Neural progenitor cell (in vitro differentiated cells): ENCODE data around the gene CCL23.

Experiments
- CTCF ChIP-seq: fragments of 200-600 bp; sonication (generic); IDR thresholded peaks from 2 replicates; pipeline ENCODE4 v1.5.1; 2017; ENCODE audit warnings: antibody characterized with exemption, mild to moderate bottlenecking
- EZH2 ChIP-seq: fragments of 200-600 bp; sonication (generic); IDR thresholded peaks from 2 replicates; pipeline ENCODE4 v1.6.1; 2017; ENCODE audit warnings: antibody characterized with exemption, mild to moderate bottlenecking, moderate library complexity
- EZH2phosphoT487 ChIP-seq: fragments of 200-600 bp; sonication (generic); IDR thresholded peaks from 2 replicates; pipeline ENCODE4 v1.6.1; 2017; ENCODE audit warnings: antibody characterized with exemption

DNA sequence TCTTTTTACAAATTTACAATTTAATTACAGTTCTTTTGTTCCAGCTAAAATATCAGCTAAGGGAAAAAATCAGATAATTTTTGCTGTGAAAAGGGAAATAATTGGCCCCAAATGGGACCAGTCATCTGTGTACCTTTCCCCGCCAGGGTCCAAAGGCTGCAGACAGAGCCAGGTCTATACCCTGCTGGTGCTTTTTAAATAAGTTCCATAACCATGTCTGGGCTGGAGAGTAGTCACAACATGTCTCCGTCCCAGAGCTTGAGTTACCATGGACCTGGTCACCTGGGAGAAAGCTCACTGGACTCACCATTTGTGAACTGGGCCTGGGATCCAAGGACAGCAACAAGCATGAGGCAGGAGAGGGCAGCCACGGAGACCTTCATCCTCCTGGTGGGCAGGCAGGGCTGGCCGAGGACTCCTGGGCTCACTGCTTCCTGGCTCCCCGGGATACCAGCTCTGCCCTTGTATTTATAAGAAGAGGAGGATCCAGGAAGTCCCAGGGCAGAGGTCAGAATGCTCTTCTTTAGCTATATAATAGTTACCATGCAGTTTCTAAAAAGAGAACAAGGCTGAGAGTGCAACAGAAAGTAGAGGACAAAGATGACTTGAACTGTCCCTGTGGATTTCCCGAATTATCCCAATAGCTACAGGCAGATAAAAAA is 16.5 kb downstream of the CCL23 start, which contains the start of gene CCL15:
- no peak for TF ChIP-seq CTCF
- no peak for TF ChIP-seq EZH2
- TF ChIP-seq EZH2phosphoT487, result no peak
